HEK293 (cell line): ENCODE measurements around the gene DGKQ.

ENCODE experiments used
- ELK4 ChIP-seq: IDR thresholded peaks from 2 replicates; pipeline ENCODE4 v1.6.1; 2011; ENCODE audit warnings: mild to moderate bottlenecking, low read depth, low read length, borderline replicate concordance
- FEZF1 ChIP-seq: fragments of 450-650 bp; formaldehyde crosslinking; IDR thresholded peaks from 2 replicates; pipeline ENCODE4 v1.5.1; 2016; ENCODE audit warnings: missing biosample characterization, missing genetic modification characterization
- GLI4 ChIP-seq: fragments of 450-650 bp; formaldehyde crosslinking; IDR thresholded peaks from 2 replicates; pipeline ENCODE4 v1.5.1; 2016; ENCODE audit warnings: missing biosample characterization, missing genetic modification characterization
- MYNN ChIP-seq: fragments of 450-650 bp; formaldehyde crosslinking; IDR thresholded peaks from 2 replicates; pipeline ENCODE4 v1.5.1; 2016; ENCODE audit warnings: missing biosample characterization, missing genetic modification characterization, borderline replicate concordance
- SP3 ChIP-seq: fragments of 450-650 bp; formaldehyde crosslinking; IDR thresholded peaks from 2 replicates; pipeline ENCODE4 v1.5.1; 2016; ENCODE audit warnings: missing biosample characterization, missing genetic modification characterization
- SP7 ChIP-seq: fragments of 450-650 bp; formaldehyde crosslinking; IDR thresholded peaks from 2 replicates; pipeline ENCODE4 v1.5.1; 2016; ENCODE audit warnings: missing biosample characterization, missing genetic modification characterization
- ZNF10 ChIP-seq: fragments of 450-650 bp; formaldehyde crosslinking; IDR thresholded peaks from 2 replicates; pipeline ENCODE4 v1.5.1; 2017; ENCODE audit warnings: missing biosample characterization, missing genetic modification characterization
- ZNF184 ChIP-seq: fragments of 450-650 bp; IDR thresholded peaks from 2 replicates; pipeline ENCODE4 v1.5.1; 2018; ENCODE audit warnings: missing biosample characterization, mild to moderate bottlenecking, missing genetic modification characterization
- ZNF214 ChIP-seq: fragments of 450-650 bp; formaldehyde crosslinking; IDR thresholded peaks from 2 replicates; pipeline ENCODE4 v1.5.1; 2017; ENCODE audit warnings: missing biosample characterization, mild to moderate bottlenecking, missing genetic modification characterization, borderline replicate concordance
- ZNF24 ChIP-seq: fragments of 450-650 bp; formaldehyde crosslinking; IDR thresholded peaks from 2 replicates; pipeline ENCODE4 v1.5.1; 2016; ENCODE audit warnings: missing biosample characterization, missing genetic modification characterization
- ZNF266 ChIP-seq: fragments of 450-650 bp; formaldehyde crosslinking; IDR thresholded peaks from 2 replicates; pipeline ENCODE4 v1.5.1; 2016; ENCODE audit warnings: missing biosample characterization, missing genetic modification characterization, low read depth
- ZNF311 ChIP-seq: fragments of 450-650 bp; formaldehyde crosslinking; IDR thresholded peaks from 2 replicates; pipeline ENCODE4 v1.5.1; 2017; ENCODE audit warnings: missing biosample characterization, missing genetic modification characterization, borderline replicate concordance
- ZNF473 ChIP-seq: fragments of 450-650 bp; formaldehyde crosslinking; IDR thresholded peaks from 2 replicates; pipeline ENCODE4 v1.5.1; 2017; ENCODE audit warnings: missing biosample characterization, missing genetic modification characterization
- ZNF514 ChIP-seq: fragments of 450-650 bp; formaldehyde crosslinking; IDR thresholded peaks from 2 replicates; pipeline ENCODE4 v1.5.1; 2016; ENCODE audit warnings: missing biosample characterization, missing genetic modification characterization
- ZNF530 ChIP-seq: fragments of 450-650 bp; formaldehyde crosslinking; IDR thresholded peaks from 2 replicates; pipeline ENCODE4 v1.5.1; 2016; ENCODE audit warnings: low read depth, missing biosample characterization, missing genetic modification characterization
- ZNF544 ChIP-seq: fragments of 450-650 bp; formaldehyde crosslinking; IDR thresholded peaks from 2 replicates; pipeline ENCODE4 v1.5.0; 2017; ENCODE audit warnings: missing biosample characterization, missing genetic modification characterization
- ZNF549 ChIP-seq: fragments of 450-650 bp; IDR thresholded peaks from 2 replicates; pipeline ENCODE4 v1.5.1; 2018; ENCODE audit warnings: missing biosample characterization, missing genetic modification characterization, mild to moderate bottlenecking, inconsistent platforms, moderate library complexity
- ZNF610 ChIP-seq: fragments of 450-650 bp; formaldehyde crosslinking; IDR thresholded peaks from 2 replicates; pipeline ENCODE4 v1.5.1; 2016; ENCODE audit warnings: missing biosample characterization, missing genetic modification characterization, borderline replicate concordance
- ZNF624 ChIP-seq: fragments of 450-650 bp; formaldehyde crosslinking; IDR thresholded peaks from 2 replicates; pipeline ENCODE4 v1.5.1; 2017; ENCODE audit warnings: missing biosample characterization, missing genetic modification characterization
- ZNF639 ChIP-seq: fragments of 450-650 bp; formaldehyde crosslinking; IDR thresholded peaks from 2 replicates; pipeline ENCODE4 v1.5.1; 2016; ENCODE audit warnings: missing biosample characterization, missing genetic modification characterization
- ZNF747 ChIP-seq: fragments of 450-650 bp; formaldehyde crosslinking; IDR thresholded peaks from 2 replicates; pipeline ENCODE4 v1.5.1; 2016; ENCODE audit warnings: missing biosample characterization, missing genetic modification characterization
- ZNF768 ChIP-seq: fragments of 450-650 bp; formaldehyde crosslinking; IDR thresholded peaks from 2 replicates; pipeline ENCODE4 v1.5.1; 2018; ENCODE audit warnings: missing biosample characterization, mild to moderate bottlenecking, missing genetic modification characterization
- ZNF777 ChIP-seq: fragments of 450-650 bp; formaldehyde crosslinking; IDR thresholded peaks from 2 replicates; pipeline ENCODE4 v1.5.1; 2017; ENCODE audit warnings: missing biosample characterization, missing genetic modification characterization, borderline replicate concordance
- ZNF785 ChIP-seq: fragments of 450-650 bp; formaldehyde crosslinking; IDR thresholded peaks from 2 replicates; pipeline ENCODE4 v1.5.1; 2016; ENCODE audit warnings: missing biosample characterization, missing genetic modification characterization
- ZNF792 ChIP-seq: fragments of 450-650 bp; formaldehyde crosslinking; IDR thresholded peaks from 2 replicates; pipeline ENCODE4 v1.5.1; 2016; ENCODE audit warnings: missing biosample characterization, missing genetic modification characterization
- ZSCAN16 ChIP-seq: fragments of 450-650 bp; formaldehyde crosslinking; IDR thresholded peaks from 2 replicates; pipeline ENCODE4 v1.5.1; 2016; ENCODE audit warnings: missing biosample characterization, missing genetic modification characterization
- ZSCAN5A ChIP-seq: fragments of 450-650 bp; formaldehyde crosslinking; IDR thresholded peaks from 2 replicates; pipeline ENCODE4 v1.5.1; 2016; ENCODE audit warnings: missing biosample characterization, missing genetic modification characterization
- TF ChIP-seq, protein P1 (sequence below): fragments of 450-650 bp; formaldehyde crosslinking; IDR thresholded peaks from 2 replicates; pipeline ENCODE4 v1.5.1; 2016; ENCODE audit warnings: missing biosample characterization, missing genetic modification characterization
- TF ChIP-seq, protein P2 (sequence below): fragments of 450-650 bp; formaldehyde crosslinking; IDR thresholded peaks from 2 replicates; pipeline ENCODE4 v1.5.1; 2017; ENCODE audit warnings: missing biosample characterization, mild to moderate bottlenecking, missing genetic modification characterization, moderate library complexity
- TF ChIP-seq, protein P3 (sequence below): fragments of 450-650 bp; formaldehyde crosslinking; IDR thresholded peaks from 2 replicates; pipeline ENCODE4 v1.5.1; 2016; ENCODE audit warnings: missing biosample characterization, missing genetic modification characterization

Gene DGKQ

DNA sequence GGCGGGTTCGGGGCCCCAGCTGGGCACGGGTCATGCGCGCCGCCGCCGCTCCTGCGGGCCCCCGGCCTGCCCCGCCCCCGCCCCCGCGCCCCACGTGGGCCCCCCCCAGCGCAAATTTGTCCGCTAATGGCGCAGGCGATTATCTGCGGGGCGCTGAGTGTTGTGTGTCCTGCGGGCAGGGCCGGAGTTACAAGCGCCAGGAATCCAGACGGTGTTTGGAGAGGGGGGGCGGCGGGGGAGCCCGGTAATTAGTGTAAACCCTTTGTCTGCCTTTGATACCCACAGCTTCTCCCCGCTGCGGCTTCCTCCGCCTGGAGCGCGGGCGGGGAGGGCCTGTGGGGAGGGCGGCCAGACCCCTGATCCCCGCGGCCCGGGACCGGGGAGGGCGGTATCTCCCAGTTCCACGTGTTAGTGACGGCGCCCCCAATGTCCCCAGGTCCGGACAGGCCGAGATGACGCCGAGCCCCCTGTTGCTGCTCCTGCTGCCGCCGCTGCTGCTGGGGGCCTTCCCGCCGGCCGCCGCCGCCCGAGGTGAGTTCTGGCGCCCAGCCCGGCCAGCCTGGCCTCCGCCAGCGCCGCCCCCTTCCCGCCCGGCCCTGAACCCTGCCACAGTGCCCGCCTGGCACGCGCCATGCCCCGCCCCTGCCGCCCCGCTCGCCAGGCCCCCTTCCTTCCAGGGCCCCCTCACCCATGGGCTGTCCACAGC lies 38.8 kb upstream of the DGKQ start (continued):
- TF ChIP-seq ZNF639 (tag by site-specific recombination), result no peak
- TF ChIP-seq ZNF530 (tag by site-specific recombination), result no peak
- no peak for TF ChIP-seq ZNF549 (tag by site-specific recombination)
- TF ChIP-seq ZNF792 (tag by site-specific recombination), result no peak
- TF ChIP-seq ZNF473, result no peak
- no peak for TF ChIP-seq ZNF311 (tag by site-specific recombination)
- TF ChIP-seq ZNF514 (tag by site-specific recombination), result no peak
- TF ChIP-seq ZNF768 (tag by site-specific recombination), result no peak
- no peak for TF ChIP-seq ZSCAN16 (tag by site-specific recombination)
- peak; percentile 74 for TF ChIP-seq SP7
- no peak for TF ChIP-seq ZNF544
- TF ChIP-seq, protein P1, sequence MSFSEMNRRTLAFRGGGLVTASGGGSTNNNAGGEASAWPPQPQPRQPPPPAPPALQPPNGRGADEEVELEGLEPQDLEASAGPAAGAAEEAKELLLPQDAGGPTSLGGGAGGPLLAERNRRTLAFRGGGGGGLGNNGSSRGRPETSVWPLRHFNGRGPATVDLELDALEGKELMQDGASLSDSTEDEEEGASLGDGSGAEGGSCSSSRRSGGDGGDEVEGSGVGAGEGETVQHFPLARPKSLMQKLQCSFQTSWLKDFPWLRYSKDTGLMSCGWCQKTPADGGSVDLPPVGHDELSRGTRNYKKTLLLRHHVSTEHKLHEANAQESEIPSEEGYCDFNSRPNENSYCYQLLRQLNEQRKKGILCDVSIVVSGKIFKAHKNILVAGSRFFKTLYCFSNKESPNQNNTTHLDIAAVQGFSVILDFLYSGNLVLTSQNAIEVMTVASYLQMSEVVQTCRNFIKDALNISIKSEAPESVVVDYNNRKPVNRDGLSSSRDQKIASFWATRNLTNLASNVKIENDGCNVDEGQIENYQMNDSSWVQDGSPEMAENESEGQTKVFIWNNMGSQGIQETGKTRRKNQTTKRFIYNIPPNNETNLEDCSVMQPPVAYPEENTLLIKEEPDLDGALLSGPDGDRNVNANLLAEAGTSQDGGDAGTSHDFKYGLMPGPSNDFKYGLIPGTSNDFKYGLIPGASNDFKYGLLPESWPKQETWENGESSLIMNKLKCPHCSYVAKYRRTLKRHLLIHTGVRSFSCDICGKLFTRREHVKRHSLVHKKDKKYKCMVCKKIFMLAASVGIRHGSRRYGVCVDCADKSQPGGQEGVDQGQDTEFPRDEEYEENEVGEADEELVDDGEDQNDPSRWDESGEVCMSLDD (tag by site-specific recombination), result no peak
- no peak for TF ChIP-seq ZSCAN5A (tag by site-specific recombination)
- no peak for TF ChIP-seq ZNF624 (tag by site-specific recombination)
- no peak for TF ChIP-seq SP3
- no peak for TF ChIP-seq ZNF777
- no peak for TF ChIP-seq GLI4 (tag by site-specific recombination)
- TF ChIP-seq ZNF610, result no peak
- TF ChIP-seq ZNF10 (tag by site-specific recombination), result no peak
- TF ChIP-seq ZNF214 (tag by site-specific recombination), result no peak
- TF ChIP-seq ZNF24 (tag by site-specific recombination), result no peak
- no peak for TF ChIP-seq ZNF785 (tag by site-specific recombination)
- TF ChIP-seq, protein P2, sequence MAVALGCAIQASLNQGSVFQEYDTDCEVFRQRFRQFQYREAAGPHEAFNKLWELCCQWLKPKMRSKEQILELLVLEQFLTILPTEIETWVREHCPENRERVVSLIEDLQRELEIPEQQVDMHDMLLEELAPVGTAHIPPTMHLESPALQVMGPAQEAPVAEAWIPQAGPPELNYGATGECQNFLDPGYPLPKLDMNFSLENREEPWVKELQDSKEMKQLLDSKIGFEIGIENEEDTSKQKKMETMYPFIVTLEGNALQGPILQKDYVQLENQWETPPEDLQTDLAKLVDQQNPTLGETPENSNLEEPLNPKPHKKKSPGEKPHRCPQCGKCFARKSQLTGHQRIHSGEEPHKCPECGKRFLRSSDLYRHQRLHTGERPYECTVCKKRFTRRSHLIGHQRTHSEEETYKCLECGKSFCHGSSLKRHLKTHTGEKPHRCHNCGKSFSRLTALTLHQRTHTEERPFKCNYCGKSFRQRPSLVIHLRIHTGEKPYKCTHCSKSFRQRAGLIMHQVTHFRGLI (tag by site-specific recombination), result no peak
- no peak for TF ChIP-seq FEZF1 (tag by site-specific recombination)
- no peak for TF ChIP-seq ZNF747 (tag by site-specific recombination)
- no peak for TF ChIP-seq ZNF184 (tag by site-specific recombination)
- TF ChIP-seq, protein P3, sequence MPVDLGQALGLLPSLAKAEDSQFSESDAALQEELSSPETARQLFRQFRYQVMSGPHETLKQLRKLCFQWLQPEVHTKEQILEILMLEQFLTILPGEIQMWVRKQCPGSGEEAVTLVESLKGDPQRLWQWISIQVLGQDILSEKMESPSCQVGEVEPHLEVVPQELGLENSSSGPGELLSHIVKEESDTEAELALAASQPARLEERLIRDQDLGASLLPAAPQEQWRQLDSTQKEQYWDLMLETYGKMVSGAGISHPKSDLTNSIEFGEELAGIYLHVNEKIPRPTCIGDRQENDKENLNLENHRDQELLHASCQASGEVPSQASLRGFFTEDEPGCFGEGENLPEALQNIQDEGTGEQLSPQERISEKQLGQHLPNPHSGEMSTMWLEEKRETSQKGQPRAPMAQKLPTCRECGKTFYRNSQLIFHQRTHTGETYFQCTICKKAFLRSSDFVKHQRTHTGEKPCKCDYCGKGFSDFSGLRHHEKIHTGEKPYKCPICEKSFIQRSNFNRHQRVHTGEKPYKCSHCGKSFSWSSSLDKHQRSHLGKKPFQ, result no peak
- TF ChIP-seq ZNF266, result no peak
- TF ChIP-seq MYNN (tag by site-specific recombination), result no peak
- no peak for TF ChIP-seq ELK4
